Keratinocyte (primary cell): ENCODE data around the gene PRKAG3.

Experiments
- EZH2 ChIP-seq: IDR thresholded peaks from one replicate; pipeline ENCODE4 v1.6.1; 2012; ENCODE audit warnings: inconsistent platforms, mild to moderate bottlenecking, low read length, moderate library complexity
- TF ChIP-seq, protein P1 (sequence below), 3 experiments: IDR thresholded peaks in 1 of 3; conservative IDR thresholded peaks in 1 of 3; optimal IDR thresholded peaks in 1 of 3; 2 replicates in 2 of 3; 3 replicates in 1 of 3; pipeline versions ENCODE3 to v1.5.1; 2011; ENCODE audit warnings: low read length in 3 of 3, mild to moderate bottlenecking in 3 of 3, moderate library complexity in 2 of 3, control low read depth in 1 of 3, inconsistent platforms in 1 of 3; ENCODE audit not compliant: insufficient read depth in 2 of 3; ENCODE audit errors: extremely low read depth in 1 of 3

DNA sequence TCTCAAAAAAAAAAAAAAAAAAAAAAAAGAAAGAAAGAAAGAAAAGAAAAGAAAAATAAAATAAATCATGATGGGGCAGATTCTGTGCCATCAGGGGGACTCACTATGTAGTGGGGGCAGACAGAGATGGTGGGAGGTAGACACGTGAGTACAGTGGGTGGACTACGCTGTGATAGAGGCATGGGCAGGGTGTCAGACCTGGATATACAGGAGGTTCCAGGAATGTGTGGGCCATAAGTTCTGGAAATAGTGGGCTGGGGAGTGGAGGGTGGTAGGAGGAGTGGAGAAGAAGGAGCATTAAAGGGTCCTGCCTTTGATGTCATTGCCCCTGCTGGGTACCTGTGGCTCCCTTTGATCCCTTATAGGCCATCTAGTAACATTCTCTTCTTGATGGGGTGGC lies 19.2 kb upstream of the PRKAG3 start:
- TF ChIP-seq, protein P1, sequence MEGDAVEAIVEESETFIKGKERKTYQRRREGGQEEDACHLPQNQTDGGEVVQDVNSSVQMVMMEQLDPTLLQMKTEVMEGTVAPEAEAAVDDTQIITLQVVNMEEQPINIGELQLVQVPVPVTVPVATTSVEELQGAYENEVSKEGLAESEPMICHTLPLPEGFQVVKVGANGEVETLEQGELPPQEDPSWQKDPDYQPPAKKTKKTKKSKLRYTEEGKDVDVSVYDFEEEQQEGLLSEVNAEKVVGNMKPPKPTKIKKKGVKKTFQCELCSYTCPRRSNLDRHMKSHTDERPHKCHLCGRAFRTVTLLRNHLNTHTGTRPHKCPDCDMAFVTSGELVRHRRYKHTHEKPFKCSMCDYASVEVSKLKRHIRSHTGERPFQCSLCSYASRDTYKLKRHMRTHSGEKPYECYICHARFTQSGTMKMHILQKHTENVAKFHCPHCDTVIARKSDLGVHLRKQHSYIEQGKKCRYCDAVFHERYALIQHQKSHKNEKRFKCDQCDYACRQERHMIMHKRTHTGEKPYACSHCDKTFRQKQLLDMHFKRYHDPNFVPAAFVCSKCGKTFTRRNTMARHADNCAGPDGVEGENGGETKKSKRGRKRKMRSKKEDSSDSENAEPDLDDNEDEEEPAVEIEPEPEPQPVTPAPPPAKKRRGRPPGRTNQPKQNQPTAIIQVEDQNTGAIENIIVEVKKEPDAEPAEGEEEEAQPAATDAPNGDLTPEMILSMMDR (optimal IDR thresholded peaks at IDR 0.05 in 1 of 3, IDR thresholded peaks at IDR 0.05 in 1 of 3, conservative IDR thresholded peaks at IDR 0.05 in 1 of 3; ENCODE audit: extremely low read depth in 1 of 3, insufficient read depth in 2 of 3, low read length in 3 of 3): no peak
- TF ChIP-seq EZH2: no peak
